Adrenal gland (tissue), 5 donors: ENCODE results near the gene COX10.

ENCODE experiments used
- CTCF ChIP-seq, 6 experiments: fragments of 450-650 bp in 4 of 6; fragments of 200-600 bp in 2 of 6; sonication (generic) in 1 of 6; IDR thresholded peaks; 1 replicate in 5 of 6; 2 replicates in 1 of 6; pipeline versions ENCODE4 v1.5.1 to v1.8.0; 2016 to 2021; ENCODE audit warnings: antibody characterized with exemption in 6 of 6, mild to moderate bottlenecking in 2 of 6, moderate library complexity in 1 of 6
- POLR2A ChIP-seq, 2 donors: fragments of 450-650 bp; IDR thresholded peaks; one replicate each; pipeline ENCODE4 v1.6.1; 2017; ENCODE audit warnings: antibody characterized with exemption in 2 of 2, mild to moderate bottlenecking in 2 of 2, moderate library complexity in 1 of 2
- donor health status: DM: no; HTN: no; CAD: no.

GRCh38 chr17:14211801-14212200, 142.5 kb downstream of the COX10 start:
- TF ChIP-seq CTCF (IDR thresholded peaks at IDR 0.05) (peak; percentile 14 to 51 (median 34)), POLR2A (IDR thresholded peaks at IDR 0.05) (no peak)
